Hippocampal formation (tissue), 2 donors: Measurements from ENCODE around the gene FEM1C.
A peak's percentile ranks its signal among the peaks of the same experiment; 100 is the strongest.

ENCODE experiments used
- DNase-seq, 2 donors: peaks; one replicate each; lab custom pipeline; 2025; lab: John Stamatoyannopoulos, UW

Gene FEM1C

DNA sequence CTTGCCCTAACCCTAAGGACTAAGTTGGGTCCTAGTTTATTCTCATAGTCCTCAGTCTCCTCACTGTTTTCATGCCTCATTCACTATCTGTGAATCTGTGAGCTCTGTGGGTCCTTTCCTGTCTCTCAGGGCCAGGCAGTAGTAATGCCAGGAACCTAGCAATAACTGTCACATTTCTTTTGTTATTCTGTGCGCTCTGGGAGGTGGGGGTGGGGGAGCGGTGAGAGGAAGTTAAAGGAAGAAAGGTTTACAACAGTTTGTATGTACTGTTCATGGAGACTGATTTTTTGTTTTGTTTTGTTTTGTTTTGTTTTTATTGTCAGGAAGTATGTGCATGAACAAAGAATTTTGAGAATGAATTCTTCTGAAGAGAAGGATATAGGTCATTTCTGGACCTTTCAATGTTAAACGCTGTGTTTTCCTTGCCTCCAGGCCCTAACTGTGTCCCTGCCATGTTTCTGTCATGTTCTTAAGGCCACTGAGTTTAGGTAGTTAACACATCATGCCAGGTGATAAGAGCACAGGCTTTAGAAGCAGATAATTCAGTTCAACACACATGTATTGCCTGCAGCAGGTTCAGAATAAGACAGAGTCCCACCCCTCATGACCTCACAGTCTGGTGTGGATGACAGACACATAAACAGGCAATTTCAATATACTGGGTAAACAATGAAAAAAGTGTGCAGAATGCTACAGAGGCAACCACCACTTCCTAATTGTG lies 13.3 kb upstream of the FEM1C start:
- no peak for DNase-seq

DNA sequence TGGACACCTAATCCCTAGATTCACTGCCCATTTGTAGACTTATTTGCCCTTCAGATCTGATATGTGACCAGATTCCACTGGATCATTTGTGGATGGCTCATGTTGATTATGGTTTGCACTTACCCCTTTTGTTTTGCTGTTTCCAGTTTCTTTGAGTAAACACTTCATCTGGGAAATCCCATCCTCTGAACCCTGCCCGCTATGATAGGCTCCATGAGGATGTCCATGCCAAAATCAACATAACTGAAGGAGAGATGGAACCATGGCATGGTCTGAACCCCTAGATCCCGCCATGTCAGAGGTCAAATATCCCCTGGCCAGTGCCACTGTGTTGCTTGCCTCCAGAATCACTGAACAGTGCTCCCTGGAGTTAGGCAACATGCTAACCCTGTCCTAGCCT lies 11.7 kb upstream of the FEM1C start:
- no peak for DNase-seq

DNA sequence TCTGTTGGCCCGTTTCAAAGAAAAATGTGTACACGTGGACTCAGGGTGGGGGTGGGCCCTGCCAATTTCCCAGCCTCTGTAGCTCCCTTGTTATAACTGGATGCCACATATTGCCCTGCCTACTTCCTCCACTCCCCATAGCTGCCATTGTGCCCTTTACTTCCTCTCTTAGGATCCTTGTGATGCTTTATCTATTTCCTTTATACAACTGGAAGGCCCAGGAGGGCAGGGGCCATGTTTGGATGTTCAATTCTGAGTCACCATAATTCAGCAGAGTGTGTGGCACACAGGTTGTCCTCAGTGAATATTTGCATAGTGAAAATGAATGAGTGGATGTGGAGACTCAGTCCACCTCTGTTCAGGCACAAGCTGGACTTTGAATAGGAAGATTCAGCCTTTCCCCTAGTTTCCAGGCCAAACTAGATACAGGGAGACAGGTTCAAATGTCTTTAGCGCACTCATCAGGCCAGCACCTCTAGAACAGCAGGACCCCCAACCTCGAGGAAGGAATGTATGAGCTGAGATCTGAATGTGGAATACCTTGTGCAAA lies 10.6 kb upstream of the FEM1C start:
- no peak for DNase-seq

DNA sequence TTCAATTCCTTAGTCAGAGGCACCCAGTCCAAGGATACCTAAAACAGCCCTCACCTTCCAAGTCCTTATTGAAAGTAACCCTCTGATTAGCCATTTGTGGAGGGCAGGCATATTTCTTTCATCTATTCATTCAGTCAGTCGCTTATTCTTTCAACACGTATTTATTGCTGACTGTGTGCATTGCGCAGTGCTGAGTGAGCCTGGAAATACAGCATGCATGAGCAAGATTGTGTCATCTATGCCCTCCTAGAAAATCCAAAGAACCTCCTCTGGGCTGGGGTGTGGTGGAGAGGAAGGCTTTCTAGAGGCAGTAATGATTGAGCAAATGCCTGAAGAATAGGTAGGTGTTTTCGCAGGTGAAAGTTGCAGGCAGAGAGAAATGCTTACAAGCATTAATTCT lies 8.5 kb upstream of the FEM1C start:
- DNase-seq, result no peak

DNA sequence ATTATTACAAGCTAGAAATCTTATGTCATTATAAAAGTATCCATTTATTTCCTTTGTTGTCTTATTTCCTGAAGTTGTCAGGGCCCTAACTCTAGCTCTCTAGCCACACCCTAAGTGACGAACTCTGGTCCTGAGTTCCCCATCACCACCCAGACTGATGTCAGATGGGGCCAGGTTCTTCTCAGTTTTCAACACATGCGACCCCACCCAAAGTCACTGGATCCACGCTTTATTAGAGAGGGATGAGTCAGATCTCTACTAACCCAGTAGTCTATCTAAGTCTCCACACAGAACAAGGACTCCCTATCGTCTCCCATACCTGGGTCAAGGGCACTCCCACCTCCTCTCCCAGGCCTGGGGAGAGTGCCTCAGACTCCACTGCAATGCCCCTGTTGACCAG lies 6.8 kb upstream of the FEM1C start:
- DNase-seq, result no peak

DNA sequence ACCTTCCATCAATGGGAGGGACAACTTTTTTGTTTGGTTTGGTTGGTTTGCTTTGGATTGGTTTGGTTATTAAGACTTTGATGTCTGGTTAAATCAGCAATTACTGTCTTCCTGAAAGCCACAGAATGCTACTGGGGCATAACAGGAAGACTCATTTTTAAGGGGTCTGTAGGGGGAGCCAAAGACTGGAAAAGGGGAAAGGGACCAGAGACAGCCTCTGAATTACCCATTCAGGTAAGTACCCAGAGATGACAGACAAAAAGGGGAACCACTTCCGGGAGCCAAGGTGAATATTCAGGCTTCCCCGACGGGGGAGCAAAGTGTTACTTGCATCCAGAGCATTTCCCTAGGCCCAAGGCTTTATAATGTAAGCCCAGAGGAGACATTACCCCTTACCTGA lies 4.6 kb upstream of the FEM1C start:
- DNase-seq, result no peak

DNA sequence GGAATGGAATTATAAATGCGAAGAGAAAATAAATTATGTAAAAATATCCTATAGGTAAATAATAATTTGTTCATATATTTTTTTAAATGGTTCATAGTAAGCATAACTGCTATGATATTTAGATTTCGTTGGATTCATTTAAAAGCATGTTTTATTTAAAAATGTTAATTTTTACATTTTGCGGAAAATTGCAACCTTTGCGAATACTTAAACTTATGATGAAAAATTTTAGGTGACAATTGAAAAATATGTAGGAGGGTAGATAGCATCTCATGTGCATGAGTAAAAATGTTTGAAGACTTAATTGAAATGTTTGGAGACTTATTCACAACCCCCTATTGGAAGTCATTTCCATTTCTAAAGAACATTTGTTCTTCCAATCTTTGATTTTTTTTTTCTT lies 4.1 kb upstream of the FEM1C start:
- DNase-seq, result no peak

DNA sequence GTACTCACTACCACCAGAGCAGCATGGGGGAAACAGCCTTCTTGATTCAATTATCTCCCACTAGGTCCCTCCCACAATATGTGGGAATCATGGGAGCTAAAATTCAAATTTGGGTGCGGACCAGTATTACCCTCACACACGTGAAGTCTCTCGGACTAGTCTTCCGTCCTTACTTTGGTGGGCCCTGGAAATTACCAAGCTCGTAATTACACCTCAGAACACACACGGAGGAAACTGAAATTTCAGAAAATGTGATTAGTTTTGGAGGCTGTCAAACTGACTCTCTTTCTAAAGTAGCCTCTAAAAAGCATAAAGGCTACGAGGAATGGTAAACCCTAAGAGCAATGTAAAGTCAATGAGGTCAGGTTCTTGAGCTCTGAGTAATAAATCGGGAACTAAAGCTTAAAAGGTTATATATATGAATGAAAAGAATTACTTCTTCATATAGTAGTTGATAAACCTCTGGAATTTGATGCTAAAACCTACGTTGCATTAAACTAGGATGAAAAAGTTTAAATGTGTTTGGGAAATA lies 842 bp upstream of the FEM1C start:
- DNase-seq, result no peak

DNA sequence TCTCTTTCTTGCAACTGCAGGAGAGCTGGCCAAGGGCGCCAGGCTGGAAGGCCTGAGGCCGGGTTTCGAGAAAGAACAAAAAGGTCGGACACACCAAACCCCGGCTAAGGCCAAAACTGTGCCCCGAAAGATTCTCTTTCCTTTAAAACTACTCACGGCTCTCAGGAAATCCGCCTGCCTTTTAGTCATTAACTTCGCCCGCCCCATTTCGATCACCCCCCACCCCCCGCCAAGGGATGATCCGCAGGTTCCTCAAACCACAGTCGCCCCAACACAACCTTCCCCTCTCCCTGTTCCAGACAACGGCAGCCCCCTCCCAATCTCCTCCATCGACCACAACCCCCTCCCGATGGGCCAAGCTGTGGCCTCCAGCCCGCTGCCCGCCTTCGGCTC lies 536 bp downstream of the FEM1C start:
- peak in 1 of 2 donors; percentile 78 for DNase-seq

DNA sequence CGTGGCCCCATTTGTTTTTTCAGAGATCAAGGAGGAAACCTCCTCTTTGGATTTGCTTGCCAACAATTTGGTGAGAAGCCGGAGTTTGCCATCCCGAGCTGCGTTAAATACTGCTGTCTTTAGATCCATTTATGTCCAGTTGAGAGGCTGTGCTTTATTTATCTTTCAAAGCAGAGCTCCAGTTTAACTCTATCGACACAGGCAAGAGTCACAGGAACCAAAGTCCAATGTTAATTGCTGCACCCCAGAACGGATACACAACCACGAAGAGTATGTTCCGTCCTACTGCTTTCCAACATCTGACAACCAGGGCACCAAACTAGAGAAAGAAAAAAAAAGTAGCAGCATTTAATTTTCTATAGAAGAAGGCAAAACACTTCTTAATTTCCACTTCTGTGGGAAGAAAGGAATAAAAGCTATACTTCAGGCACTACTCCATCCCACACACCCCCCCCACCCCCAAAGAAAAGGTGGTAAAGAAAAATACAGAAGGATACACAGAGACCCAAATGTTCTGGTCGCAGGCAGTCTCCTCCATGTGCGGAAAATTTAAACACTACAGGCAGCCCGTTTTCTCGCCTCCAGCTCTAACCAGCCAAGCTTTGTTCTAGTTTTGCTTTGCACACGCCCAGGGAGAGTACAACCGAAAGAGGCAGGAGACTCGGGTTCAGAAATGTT lies 1.1 kb downstream of the FEM1C start:
- peak in 1 of 2 donors; percentile 60 for DNase-seq

DNA sequence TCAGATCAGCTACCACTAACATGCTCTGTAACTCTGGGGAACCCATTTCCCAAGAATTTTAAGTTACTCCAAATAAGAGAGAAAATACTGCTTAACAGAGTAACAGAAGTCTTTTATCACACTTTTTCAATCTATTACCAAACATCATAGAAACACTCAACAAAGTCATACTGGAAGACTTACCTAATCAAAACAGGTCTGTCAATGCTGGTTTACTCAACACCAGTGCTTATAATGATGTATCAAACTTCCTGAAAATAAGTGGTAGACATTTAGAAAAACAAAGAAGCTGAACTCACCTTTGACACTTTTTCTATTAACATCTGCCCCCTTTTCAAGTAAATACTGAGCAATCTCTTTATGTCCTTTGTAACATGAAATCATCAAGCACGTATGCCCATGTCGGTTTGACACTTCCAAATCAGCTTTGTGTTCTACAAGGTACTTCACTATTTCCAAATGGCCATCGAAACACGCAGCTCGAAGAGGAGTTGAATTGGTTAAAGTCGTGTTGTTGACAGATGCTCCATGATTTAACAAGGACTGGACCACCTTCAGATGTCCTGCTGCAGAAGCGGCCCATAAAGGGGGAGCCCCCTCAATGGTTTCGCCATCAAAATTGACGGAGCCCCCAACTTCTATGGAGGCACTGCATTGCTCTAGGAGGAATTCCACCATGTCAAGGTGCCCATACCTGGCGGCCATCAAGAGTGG lies 1.8 kb downstream of the FEM1C start:
- DNase-seq, result no peak

DNA sequence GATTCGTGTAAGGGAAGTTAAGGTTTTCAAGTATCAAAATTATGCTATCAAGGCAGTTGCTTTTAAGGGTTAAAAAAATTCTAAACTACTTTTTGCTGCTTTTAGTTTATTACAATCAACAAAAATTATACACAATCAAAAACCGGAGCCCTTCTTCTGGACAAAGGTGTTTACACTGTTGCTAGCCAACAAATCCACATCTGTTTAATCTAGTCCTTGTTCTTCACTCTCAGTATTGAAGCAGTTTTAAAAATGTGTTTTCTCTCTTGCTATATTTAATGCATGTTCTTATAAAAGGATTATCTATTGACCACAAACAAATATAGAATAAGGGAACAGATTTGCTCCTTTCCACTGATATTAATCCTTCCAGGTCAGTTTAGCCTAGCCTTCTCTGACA lies 2.5 kb downstream of the FEM1C start:
- no peak for DNase-seq

DNA sequence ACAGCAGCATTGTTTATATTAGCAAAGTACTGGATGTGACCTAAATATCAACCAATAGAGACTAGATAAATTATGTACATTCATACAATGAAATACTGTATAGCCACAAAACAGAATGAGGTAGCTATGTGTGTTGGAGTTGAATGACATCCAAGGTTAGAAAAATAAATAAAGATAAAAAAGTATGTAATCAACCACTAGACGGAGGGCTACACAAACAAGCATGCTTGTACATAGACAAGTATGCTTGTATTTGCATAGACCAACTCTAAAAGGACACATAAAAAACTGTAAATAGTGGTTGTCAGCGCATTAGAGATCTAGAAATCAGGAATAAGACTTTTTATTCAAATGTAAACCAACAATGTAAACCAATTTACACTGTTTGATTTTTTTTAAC lies 3.0 kb downstream of the FEM1C start:
- no peak for DNase-seq

DNA sequence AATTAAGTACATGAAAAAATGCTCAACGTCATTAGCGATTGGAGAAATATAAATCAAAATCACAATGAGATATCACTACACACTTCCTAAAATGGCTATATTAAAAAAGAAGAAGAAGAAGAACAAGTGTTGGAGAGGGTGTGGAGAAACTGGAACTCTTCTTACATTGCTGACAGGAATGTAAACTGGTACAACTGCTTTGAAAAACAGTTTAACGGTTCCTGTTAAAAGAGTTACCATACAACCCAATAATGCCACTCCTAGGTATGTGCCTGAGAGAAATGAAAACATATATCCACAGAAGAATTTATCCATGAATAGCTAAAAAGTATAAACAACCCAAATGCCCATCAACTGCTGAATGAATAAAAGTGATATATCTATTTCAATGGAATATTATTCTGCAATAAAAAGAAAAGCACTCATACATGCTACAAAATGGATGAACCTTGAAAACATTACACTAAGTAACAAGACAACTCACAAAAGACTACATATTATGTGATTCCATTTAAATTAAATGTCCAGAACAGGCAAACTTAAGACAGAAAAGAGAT lies 9.0 kb downstream of the FEM1C start:
- no peak for DNase-seq

DNA sequence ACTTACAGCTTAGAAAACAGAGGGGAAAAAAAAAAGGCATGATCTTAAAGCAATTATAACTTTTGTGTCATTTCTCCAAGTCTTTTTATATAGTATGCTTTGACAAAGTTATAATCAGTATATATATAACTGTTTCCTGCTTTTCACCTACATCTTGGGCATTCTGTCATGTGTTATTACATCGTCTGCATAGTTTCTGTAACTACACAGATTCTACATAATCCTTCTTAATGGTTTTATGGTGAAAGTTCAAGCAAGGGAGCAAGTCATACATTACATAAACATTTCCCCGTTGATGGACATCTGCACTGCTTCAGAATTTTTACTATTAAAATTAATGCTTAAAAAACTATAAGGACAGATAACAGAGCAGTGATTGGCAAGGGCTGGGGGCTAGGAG lies 12.1 kb downstream of the FEM1C start:
- no peak for DNase-seq

DNA sequence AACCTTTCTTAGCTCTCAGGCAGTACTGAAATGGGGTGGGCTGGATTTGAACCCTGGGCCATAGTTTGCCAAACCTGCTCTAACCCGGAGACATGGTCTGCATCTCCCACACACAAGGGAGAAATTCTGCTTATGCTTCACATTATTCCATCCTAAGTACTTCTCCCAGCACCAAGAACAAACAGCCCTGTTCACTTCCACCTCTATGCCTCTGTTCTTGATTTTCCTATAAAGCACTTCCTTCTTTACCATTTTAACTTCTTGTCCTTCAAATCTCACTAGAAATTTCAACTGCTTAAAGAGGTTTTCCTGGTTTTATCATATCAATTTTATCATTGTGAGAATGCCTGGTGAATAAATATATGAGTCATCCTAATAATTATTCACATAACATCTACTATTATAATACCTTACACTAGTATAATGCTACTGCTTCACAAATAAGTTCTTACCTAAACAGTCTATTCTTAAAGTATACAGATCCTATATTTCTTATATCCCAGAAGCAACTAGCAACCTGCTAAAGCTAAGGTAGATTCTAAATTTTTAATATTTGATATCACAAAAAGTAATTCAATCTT lies 12.7 kb downstream of the FEM1C start:
- DNase-seq, result no peak

DNA sequence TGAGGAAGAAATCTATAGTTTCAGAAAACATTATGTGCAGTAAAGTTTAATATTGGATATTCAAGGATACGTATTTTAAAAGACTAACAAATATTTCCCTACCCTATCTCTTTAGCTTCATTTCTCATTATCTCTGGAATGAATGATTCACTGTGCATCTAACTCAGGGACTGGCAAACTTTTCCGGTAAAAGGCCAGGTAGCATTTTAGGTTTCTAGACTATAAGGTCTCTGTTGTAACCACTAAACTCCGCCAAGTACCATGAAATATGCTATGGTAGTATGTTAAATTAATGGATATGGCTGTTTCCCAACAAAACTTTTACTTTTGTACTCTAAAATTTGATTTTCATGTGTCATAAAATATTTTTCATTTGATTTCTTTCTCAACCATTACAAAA lies 13.2 kb downstream of the FEM1C start:
- no peak for DNase-seq

DNA sequence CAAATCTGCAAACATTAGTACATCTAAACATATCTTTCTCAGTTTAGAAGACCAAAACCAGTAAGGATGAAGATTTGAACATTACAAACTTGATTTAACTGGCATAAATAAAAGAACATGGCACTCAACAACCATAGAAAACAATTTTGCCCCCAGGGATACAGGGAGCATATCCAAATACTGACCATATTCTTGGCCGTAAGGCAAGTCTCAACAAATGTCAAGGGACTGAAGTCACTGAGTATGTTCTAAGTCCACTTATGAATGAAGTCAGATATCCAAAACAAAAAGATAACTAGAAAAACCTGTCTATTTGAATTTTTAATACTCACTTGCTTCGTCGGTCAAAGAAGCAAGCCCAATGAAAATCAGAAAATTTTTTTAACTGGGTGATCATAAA lies 14.1 kb downstream of the FEM1C start:
- no peak for DNase-seq

DNA sequence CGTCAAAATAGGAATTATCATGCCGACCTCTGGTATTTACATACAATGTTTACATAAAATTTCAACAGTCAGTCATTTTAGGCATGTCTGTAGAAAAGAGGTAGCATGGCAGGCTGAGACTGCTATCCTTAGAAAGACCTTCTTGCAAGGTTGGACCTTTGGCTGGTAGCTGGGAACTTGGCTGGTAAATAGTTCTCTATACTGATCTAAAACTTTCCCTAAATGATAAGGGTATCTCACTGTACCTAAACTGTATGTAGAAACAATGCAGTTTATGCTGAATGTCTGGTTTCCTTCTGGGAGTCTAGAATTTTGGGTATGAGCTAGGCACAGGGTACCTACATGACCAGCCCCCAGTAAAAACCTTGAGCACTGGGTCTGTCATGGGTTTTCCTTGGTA lies 18.0 kb downstream of the FEM1C start:
- no peak for DNase-seq

DNA sequence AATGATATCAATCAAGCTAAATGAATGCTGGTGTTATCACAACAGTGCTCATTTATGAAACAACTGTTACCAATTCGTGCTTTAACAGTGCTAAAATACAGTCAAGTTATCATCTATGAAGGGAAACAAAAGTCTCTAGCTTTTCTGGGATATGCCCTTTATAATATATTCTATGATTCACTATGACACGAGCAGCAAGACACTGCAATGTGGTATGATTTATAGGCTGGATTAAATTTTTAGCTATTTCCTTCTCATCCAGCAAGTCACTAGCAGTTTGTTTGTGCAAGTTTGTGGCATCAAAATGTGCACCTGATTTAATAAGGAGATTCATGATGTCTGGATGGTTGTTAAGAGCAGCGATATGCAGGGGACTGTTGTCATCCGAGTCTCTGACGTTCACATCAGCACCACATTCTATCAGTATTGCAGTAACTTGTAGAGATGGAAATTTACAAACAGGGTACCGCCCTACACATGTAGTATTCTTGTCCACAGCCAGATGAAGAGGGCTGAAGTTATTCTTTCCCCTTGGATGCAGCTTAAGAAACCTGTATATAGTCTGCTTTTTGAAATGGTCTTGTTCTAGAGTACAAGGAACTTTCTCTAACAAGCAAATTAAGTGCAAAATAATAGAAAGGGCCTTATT lies 20.3 kb downstream of the FEM1C start:
- no peak for DNase-seq

DNA sequence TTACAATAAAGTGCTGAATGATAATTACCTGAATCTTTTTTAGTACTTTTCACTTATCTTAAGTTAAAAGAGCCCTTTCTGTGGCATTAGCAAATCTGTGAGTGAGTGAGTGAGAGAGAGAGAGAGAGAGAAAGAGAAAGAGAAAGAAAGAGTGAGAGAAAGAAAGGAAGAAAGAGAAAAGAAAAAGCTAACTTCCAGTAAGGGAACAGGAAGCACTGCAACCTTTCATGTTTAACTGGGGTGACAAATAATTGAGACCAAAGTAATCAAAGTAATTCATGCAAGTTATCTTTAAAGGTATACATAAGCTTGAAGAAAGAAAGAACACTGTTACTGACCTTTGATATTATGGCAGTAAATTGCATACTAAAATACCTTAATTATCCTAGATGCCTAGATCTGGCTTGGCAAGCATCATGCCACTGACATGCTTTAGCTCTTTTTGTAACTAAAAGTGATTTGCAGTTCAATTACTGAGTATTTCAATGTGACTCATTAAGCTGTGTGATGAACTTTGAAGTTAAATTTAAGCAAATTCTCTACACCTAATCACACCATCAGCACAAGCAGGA lies 21.7 kb downstream of the FEM1C start:
- DNase-seq, result no peak
